ENCODE results near the gene SMCP. TPM values are rescaled to one million over a fixed set of nuclear protein-coding genes. Genes with fewer than 3 reads are reported as not detected.

SMCP gene
- total RNA-seq, 2 experiments from 2014 or later, result not detected

DNA sequence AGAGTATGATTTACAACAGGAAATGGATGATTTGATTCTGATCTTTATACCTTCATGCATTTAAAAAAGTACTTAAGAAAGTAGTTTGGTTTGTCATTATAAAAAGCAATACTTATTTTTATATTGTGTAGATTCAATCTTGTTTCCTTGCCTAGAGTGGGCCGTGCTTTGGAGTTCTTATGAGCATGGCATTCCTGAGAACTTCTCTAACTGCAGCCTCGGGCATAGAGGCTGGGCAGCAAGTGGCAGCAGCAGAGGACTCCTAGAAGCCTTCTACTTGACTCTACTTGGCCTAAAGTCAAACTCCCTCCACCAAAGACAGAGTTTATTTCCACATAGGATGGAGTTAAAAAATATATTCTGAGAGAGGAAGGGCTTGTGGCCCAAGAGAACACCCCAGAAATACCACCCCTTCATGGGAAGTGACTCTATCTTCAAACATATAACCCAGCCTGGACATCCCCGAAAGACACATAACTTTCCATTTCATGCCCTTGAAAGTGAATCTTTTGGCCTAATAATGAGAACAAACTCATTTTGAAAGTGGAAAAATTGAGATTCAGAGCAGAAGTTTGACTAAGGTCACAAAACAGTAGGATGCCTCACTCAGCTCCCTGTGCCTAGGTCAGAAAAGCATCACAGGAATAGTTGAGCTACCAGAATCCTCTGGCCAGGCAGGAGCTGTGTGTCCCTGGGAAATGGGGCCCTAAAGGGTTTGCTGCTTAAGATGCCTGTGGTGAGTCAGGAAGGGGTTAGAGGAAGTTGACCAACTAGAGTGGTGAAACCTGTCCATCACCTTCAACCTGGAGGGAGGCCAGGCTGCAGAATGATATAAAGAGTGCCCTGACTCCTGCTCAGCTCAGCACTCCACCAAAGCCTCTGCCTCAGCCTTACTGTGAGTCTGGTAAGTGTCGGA is 29.8 kb downstream of the SMCP start, which contains the start of gene IVL:
Gene IVL, plus strand, starts transcription at position 861 of the 916 bp plus-strand sequence. CDS start 1,252 bp downstream, outside the sequence.
- Mint-ChIP-seq H3K4me1 (peaks cover 6% of the 10 kb centered on the region), H3K27me3 (peaks cover 44% of the 10 kb centered on the region), H3K9me3 (no peaks in the 10 kb centered on the region), H3K36me3 (no peaks in the 10 kb centered on the region), H3K27ac (no peak within 1 kb of the TSS), H3K4me3 (no peak within 1 kb of the TSS)
- DNase-seq, result no peak

DNA sequence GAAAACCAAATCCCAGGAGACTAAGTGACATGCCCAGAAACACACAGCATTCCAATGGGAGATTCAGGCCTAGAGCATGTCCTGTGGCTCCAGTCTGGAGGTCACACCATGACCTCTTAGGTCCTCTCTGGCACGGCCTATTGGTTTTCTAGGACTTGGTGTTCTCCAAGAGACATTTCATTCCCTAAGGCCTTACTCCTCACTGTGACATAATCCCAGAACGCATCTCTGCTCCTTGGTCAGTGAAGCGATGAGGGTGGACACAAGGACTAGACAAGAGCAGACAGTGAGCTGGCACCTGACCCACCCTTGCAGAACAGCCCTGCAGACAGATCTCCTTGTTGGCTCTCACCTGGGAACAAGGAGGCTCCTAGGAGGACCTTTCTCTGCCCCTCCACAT is 31.1 kb downstream of the SMCP start:
- H3K27me3 Mint-ChIP-seq, result peaks cover 50% of the 10 kb centered on the region
- no peak overlapping the region for H3K4me3 Mint-ChIP-seq
- H3K27ac Mint-ChIP-seq, result no peak overlapping the region
- no peaks in the 10 kb centered on the region for H3K9me3 Mint-ChIP-seq
- H3K4me1 Mint-ChIP-seq, result peaks cover 6% of the 10 kb centered on the region
- no peaks in the 10 kb centered on the region for H3K36me3 Mint-ChIP-seq
- no peak for DNase-seq

DNA sequence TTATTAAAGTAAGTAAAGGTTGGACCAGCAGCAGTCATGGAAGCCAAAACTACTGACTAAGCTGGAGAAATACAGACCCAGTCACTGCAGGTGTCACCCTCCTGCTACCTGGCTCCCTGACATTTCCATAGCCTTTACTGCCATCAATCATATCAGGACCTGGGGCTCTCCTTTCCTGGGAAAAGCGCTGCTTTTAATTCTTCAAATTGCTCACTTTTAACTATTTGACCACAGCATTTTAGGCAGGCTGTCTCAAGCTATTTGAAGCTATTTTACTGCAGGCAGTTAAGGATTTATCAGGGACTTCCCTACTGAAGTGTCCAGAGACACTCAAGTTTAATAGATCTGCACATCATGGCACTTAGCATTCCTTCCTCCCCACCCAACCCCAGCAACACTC is 34.3 kb downstream of the SMCP start:
- Mint-ChIP-seq H3K27ac (no peak overlapping the region), H3K9me3 (no peaks in the 10 kb centered on the region), H3K36me3 (no peaks in the 10 kb centered on the region), H3K4me3 (no peak overlapping the region), H3K27me3 (peaks cover 60% of the 10 kb centered on the region), H3K4me1 (peaks cover 6% of the 10 kb centered on the region)
- DNase-seq, result no peak

DNA sequence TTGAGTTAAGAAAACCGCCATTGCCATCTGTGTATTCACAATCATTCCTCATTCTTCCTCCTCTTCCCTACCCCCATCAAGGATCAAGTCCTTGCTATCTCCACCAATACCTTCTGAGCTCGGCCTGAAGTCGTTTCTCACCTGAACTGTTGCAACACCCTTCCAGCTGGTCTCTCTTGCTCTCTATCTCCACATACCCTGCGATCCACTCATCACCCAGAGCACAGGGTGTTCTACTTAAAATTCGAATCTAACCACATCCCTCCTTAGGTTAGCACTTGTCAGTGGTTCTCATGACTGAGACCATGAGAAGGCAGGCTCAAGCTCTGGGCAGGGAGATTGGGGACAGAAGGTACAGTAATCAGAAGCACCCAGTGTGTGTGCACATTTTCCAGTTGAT is 34.8 kb downstream of the SMCP start:
- peaks cover 58% of the 10 kb centered on the region for H3K27me3 Mint-ChIP-seq
- no peaks in the 10 kb centered on the region for H3K9me3 Mint-ChIP-seq
- no peak for DNase-seq
- no peak overlapping the region for H3K27ac Mint-ChIP-seq
- no peaks in the 10 kb centered on the region for H3K36me3 Mint-ChIP-seq
- H3K4me3 Mint-ChIP-seq, result no peak overlapping the region
- peaks cover 3% of the 10 kb centered on the region for H3K4me1 Mint-ChIP-seq

DNA sequence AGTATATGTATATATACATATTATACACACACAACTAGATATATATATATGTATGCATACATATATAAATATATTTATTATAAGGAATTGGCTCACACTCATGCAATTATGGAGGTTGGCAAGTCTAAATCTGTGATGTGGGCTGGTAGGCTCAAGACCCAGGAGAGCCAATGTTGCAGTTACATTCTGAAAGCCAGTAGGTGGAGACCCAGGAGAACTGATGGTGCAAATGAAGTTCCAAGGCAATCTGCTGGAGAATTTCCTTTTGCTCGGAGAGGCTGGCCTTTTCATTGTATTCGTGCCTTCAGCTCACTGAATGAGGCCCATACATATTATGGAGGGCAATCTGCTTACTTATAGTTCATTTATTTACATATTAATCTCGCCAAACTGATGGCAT is 39.7 kb downstream of the SMCP start:
- Mint-ChIP-seq H3K27me3 (peaks cover 35% of the 10 kb centered on the region), H3K4me1 (no peaks in the 10 kb centered on the region), H3K36me3 (no peaks in the 10 kb centered on the region), H3K9me3 (no peaks in the 10 kb centered on the region), H3K27ac (no peak overlapping the region), H3K4me3 (no peak overlapping the region)
- DNase-seq, result no peak

DNA sequence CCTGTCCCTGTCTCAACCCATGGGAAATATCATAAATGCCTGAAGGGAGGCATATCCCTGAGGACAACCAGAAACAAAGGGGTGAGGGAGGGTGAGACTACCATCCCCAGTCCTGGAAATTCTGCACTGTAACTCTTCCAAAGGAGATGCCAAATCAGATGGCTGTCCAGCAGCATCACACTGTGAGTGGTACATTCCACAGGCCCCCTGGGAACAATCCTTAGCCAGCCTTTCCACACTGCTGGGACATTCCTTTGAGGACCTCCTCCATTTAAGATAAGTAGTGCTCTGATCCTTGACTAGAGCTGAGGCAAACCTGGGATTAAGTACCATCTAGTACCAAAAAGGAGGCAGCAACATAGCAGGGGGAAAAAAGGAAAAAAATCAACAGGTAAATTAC is 40.9 kb downstream of the SMCP start:
- Mint-ChIP-seq H3K27me3 (peaks cover 28% of the 10 kb centered on the region), H3K4me1 (no peaks in the 10 kb centered on the region), H3K4me3 (no peak overlapping the region), H3K36me3 (no peaks in the 10 kb centered on the region), H3K27ac (no peak overlapping the region), H3K9me3 (no peaks in the 10 kb centered on the region)
- DNase-seq, result no peak

DNA sequence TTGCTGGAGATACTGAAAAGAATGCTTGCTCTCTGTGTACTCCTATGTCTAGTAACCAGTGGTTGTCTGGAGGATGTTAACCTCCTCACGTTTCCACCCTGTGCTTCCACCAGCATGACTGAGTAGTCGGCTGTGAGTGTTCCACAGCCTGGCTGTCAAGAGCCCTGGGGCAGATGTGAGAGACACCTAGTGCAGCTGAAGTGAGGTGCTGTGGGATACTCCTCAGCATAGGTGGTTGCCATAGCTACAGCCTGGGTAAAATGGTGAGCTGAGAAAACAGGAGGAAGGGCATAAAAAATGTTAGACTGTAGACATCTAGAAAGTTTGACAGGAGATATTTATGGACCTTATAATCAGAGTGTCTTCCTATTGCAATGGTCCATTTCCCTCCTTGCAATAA is 46.1 kb downstream of the SMCP start:
- H3K36me3 Mint-ChIP-seq, result no peaks in the 10 kb centered on the region
- H3K4me1 Mint-ChIP-seq, result no peaks in the 10 kb centered on the region
- DNase-seq, result no peak
- no peak overlapping the region for H3K4me3 Mint-ChIP-seq
- H3K27me3 Mint-ChIP-seq, result peaks cover 10% of the 10 kb centered on the region
- no peak overlapping the region for H3K27ac Mint-ChIP-seq
- H3K9me3 Mint-ChIP-seq, result no peaks in the 10 kb centered on the region

DNA sequence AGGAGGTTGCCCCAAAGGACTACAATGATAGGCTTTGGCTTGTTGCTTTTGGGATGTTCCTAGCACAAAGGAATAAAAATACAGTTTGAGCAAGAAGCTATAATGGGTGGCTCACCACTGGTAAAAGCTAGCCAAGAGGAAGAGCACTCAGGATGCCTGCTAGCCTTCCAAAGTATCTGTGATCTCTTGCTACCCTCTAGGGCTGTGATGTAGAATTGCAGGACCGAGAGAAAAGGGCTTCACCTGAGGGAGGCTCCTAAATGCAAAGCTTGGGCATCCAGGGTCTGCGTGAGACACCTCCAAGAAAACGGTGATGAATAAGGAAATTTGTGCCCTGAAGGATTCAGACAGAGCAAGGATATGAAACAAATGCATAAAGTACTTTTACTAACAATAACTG is 48.0 kb downstream of the SMCP start:
- DNase-seq, result no peak
- Mint-ChIP-seq H3K4me1 (no peaks in the 10 kb centered on the region), H3K9me3 (no peaks in the 10 kb centered on the region), H3K27me3 (peaks cover 13% of the 10 kb centered on the region), H3K4me3 (no peak overlapping the region), H3K36me3 (no peaks in the 10 kb centered on the region), H3K27ac (no peak overlapping the region)

DNA sequence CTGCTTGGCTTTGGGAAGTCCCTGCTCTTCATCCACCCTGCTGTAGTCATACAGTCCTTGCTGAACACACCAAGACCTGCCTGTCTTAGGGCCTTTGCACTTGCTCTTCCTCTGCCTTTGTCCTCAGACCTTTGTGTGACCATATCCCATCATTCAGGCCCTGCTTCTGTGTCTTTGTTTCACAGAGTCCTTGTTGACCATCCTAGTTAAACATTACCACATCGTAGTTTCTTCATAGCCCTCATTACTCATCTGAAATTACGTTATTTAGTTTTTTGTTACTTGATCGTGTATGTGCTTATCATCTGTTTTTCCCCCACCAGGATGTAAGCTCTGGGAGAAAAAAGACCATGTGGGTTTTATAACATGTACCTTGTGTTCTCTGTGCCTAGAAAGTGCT is 50.5 kb downstream of the SMCP start:
- H3K4me1 Mint-ChIP-seq, result no peaks in the 10 kb centered on the region
- H3K36me3 Mint-ChIP-seq, result no peaks in the 10 kb centered on the region
- H3K27ac Mint-ChIP-seq, result no peak overlapping the region
- DNase-seq, result no peak
- H3K9me3 Mint-ChIP-seq, result no peaks in the 10 kb centered on the region
- H3K4me3 Mint-ChIP-seq, result no peak overlapping the region
- peaks cover 13% of the 10 kb centered on the region for H3K27me3 Mint-ChIP-seq

DNA sequence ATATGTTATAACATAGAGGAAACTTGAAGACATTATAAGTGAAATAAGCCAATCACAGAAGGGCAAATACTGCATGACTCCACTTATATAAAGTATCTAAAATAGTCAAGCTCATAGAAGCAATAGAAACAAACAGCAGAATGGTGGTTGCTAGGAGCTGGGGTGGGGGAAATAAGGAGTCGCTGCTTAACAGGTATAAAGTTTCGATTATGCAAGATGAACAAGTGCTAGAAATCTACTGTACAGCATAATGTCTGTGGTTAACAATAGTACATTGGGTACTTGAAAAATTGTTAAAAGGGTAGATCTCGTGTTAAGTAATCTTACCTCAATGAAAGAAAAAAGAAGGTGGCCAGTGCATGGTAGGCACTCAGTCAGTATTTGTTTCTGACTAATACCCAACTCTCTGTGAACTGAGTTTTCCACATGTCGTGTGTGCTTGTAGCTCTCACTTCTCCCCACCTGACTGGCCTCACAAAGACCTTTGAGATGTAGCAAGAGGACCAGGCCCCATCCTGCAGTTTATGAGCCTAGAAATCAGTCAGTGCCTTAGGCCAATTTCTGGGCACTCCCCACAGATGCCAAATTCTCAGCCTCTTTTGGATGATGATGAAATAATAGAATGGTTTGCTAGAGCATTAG is 54.2 kb downstream of the SMCP start:
- Mint-ChIP-seq H3K9me3 (peaks cover 1% of the 10 kb centered on the region), H3K4me1 (no peaks in the 10 kb centered on the region), H3K4me3 (no peak overlapping the region), H3K36me3 (no peaks in the 10 kb centered on the region), H3K27ac (no peak overlapping the region), H3K27me3 (peaks cover 15% of the 10 kb centered on the region)
- DNase-seq, result no peak

DNA sequence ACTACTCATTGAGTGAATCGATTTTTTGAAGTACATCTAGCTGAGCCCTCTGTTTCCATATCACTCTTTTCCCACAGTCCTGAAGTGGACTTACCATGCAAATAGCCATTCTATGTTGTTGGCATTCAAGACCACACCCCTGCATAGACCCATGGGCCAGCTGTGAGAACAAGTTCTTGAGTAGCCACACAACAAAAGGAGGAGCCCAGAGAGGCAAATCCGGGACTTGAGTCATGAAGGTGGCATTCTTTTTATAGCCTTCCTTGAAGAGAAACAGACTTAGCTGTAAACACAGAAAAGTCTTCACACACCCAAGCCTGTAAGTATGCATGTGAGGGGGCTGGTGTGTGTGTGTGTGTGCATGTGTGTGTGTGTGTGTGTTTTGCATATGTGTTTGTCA is 55.1 kb downstream of the SMCP start:
- H3K9me3 Mint-ChIP-seq, result peaks cover 1% of the 10 kb centered on the region
- H3K36me3 Mint-ChIP-seq, result no peaks in the 10 kb centered on the region
- H3K27me3 Mint-ChIP-seq, result peaks cover 15% of the 10 kb centered on the region
- H3K27ac Mint-ChIP-seq, result no peak overlapping the region
- DNase-seq, result no peak
- H3K4me3 Mint-ChIP-seq, result no peak overlapping the region
- no peaks in the 10 kb centered on the region for H3K4me1 Mint-ChIP-seq

Other genes with a start within 250 kb of the SMCP start
- gene LCE2D, start 214.9 kb upstream of the SMCP start, total RNA-seq, result not detected
- not detected for gene LCE2C, start 203.0 kb upstream of the SMCP start, total RNA-seq
- not detected for gene LCE2B, start 192.2 kb upstream of the SMCP start, total RNA-seq
- gene LCE2A, start 180.0 kb upstream of the SMCP start, total RNA-seq, result not detected
- not detected for gene LCE4A, start 170.2 kb upstream of the SMCP start, total RNA-seq
- not detected for gene KPRP, start 120.3 kb upstream of the SMCP start, total RNA-seq
- gene LCE1F, start 103.2 kb upstream of the SMCP start, total RNA-seq, result not detected
- gene LCE1E, start 92.1 kb upstream of the SMCP start, total RNA-seq, result not detected
- gene LCE1D, start 81.6 kb upstream of the SMCP start, total RNA-seq, result not detected
- not detected for gene LCE1C, start 71.7 kb upstream of the SMCP start, total RNA-seq
- not detected for gene LCE1B, start 66.4 kb upstream of the SMCP start, total RNA-seq
- gene LCE1A, start 50.8 kb upstream of the SMCP start, total RNA-seq, result not detected
- gene LCE6A, start 35.5 kb upstream of the SMCP start, total RNA-seq, result not detected
- gene LCE7A, start 18.3 kb upstream of the SMCP start, total RNA-seq, result not detected
- not detected for gene IVL, start 30.2 kb downstream of the SMCP start, total RNA-seq
- gene SPRR5, start 68.9 kb downstream of the SMCP start, total RNA-seq, result not detected
- not detected for gene SPRR4, start 92.3 kb downstream of the SMCP start, total RNA-seq
- gene SPRR1A, start 105.8 kb downstream of the SMCP start, total RNA-seq, result not detected
- gene SPRR3, start 123.4 kb downstream of the SMCP start, total RNA-seq, result not detected
- not detected for gene SPRR1B, start 152.9 kb downstream of the SMCP start, total RNA-seq
- gene SPRR2D, start 162.8 kb downstream of the SMCP start, total RNA-seq, result not detected
- gene SPRR2A, start 179.2 kb downstream of the SMCP start, total RNA-seq, result not detected
- gene SPRR2B, start 193.3 kb downstream of the SMCP start, total RNA-seq, result not detected
- gene SPRR2E, start 216.2 kb downstream of the SMCP start, total RNA-seq, result not detected
- not detected for gene SPRR2F, start 235.2 kb downstream of the SMCP start, total RNA-seq